Subcutaneous abdominal adipose tissue (tissue), 5 donors: ENCODE measurements around the gene ABCA4.

ENCODE experiments used
- H3K27ac ChIP-seq: one replicate; pipeline ENCODE4 v1.7.0; 2013; ENCODE audit warnings: low read depth, mild to moderate bottlenecking, inconsistent platforms, low read length, moderate library complexity
- H3K27me3 ChIP-seq, 5 donors: one replicate each; pipeline ENCODE4 v1.7.0; 2013; ENCODE audit warnings: low read length in 5 of 5, inconsistent platforms in 1 of 5; ENCODE audit not compliant: control insufficient read depth in 5 of 5, insufficient read depth in 4 of 5
- H3K36me3 ChIP-seq, 5 donors: one replicate each; pipeline ENCODE4 v1.7.0; 2013; ENCODE audit warnings: low read length in 5 of 5; ENCODE audit not compliant: control insufficient read depth in 5 of 5, insufficient read depth in 5 of 5
- H3K4me1 ChIP-seq, 5 donors: one replicate each; pipeline ENCODE4 v1.7.0; 2013; ENCODE audit warnings: low read length in 5 of 5, mild to moderate bottlenecking in 3 of 5, moderate library complexity in 1 of 5; ENCODE audit not compliant: control insufficient read depth in 5 of 5, insufficient read depth in 5 of 5
- H3K4me3 ChIP-seq, 5 donors: one replicate each; pipeline ENCODE4 v1.7.0; 2013; ENCODE audit warnings: low read length in 5 of 5, low read depth in 1 of 5
- H3K9ac ChIP-seq, 5 donors: one replicate each; pipeline ENCODE4 v1.7.0; 2013; ENCODE audit warnings: low read length in 5 of 5, mild to moderate bottlenecking in 4 of 5, moderate library complexity in 3 of 5
- H3K9me3 ChIP-seq, 5 donors: one replicate each; pipeline ENCODE4 v1.7.0; 2013; ENCODE audit warnings: low read length in 5 of 5; ENCODE audit not compliant: control insufficient read depth in 5 of 5
- donor health status: healthy.
- donor health status: healthy.
- donor health status: healthy.
- donor health status: healthy.
- donor health status: healthy.

ABCA4 gene

GRCh38 chr1:94117259-94117851 is 3.6 kb downstream of the ABCA4 start:
- Histone ChIP-seq H3K4me1 (peaks cover 1 to 23% (median 17%) of the 10 kb centered on the region in 5 donors), H3K27ac (no peak overlapping the region), H3K9ac (no peak overlapping the region), H3K9me3 (no peaks in the 10 kb centered on the region), H3K36me3 (no peaks in the 10 kb centered on the region), H3K4me3 (no peak overlapping the region), H3K27me3 (peaks cover 0 to 2% (median 0%) of the 10 kb centered on the region in 5 donors)

GRCh38 chr1:94115900-94116436 is 5.0 kb downstream of the ABCA4 start:
- no peak overlapping the region for H3K9ac ChIP-seq
- H3K27me3 ChIP-seq: peaks cover 0 to 2% (median 0%) of the 10 kb centered on the region in 5 donors
- H3K4me3 ChIP-seq: no peak overlapping the region
- H3K9me3 ChIP-seq: no peaks in the 10 kb centered on the region
- H3K4me1 ChIP-seq: peaks cover 1 to 23% (median 17%) of the 10 kb centered on the region in 5 donors
- H3K36me3 ChIP-seq: no peaks in the 10 kb centered on the region
- no peak overlapping the region for H3K27ac ChIP-seq

DNA sequence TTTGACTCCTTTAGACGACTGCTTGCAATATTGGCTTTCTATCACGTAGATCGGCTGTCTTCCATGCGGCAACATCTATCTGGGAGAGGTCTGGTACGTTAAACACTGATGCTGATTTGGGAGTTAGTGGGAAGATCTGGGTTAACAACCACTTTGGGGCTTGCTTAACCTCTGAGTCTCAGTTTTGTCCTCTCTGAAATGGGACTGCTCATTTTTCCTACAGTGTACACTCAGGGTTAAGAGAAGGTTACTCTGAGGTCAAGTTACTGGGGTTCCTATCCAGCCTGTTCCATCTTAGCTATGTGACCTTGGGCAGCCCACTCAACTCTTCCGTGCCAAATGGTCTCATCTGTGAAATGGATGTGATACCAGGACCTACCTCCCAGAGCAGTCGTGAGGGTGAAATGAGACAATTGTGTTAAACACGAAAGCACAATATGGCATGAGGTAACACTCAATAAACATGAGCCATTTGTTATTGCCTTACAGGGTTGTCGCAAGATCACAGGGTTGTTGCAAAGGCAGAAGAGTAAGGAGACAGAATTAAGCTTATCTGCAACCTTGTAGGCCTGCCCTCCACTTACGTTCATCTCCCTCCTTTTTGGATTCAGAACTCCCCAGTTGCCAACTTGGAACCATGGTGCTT is 5.6 kb downstream of the ABCA4 start:
- H3K27me3 ChIP-seq: peaks cover 0 to 2% (median 0%) of the 10 kb centered on the region in 5 donors
- H3K9ac ChIP-seq: no peak overlapping the region
- no peaks in the 10 kb centered on the region for H3K36me3 ChIP-seq
- H3K4me3 ChIP-seq: no peak overlapping the region
- H3K9me3 ChIP-seq: no peaks in the 10 kb centered on the region
- H3K27ac ChIP-seq: no peak overlapping the region
- H3K4me1 ChIP-seq: peaks cover 1 to 25% (median 17%) of the 10 kb centered on the region in 5 donors

DNA sequence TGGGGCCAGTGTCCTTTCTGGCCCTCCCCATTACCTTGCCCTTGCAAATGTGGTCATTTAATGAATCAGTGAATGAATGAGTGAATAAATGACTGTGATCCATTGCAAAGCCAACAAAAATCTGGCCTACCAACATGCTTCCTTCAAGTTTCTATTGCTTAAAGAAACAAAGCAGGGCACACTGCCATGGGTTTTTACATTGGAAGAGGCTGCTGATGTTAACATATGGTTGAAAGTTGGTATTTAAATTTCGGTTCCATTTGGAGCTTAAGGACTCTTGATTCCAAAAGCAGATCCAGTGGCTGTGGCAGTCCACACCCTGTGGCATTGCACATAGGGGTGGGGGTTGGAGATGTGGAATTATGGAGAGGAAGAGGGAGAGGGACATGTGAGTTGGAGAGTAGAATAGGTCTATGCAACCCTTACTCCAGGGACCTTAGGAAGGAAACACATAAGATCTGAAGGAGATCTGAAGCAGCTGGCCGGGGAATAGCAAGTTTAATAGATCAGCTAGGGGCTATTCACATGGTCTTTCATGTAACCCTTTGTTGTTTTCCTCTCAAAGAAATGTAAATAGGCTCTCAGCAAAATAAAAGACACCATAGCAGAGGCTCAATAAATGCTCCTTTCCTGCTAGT is 7.2 kb downstream of the ABCA4 start:
- Histone ChIP-seq H3K4me1 (peaks cover 1 to 38% (median 24%) of the 10 kb centered on the region in 5 donors), H3K36me3 (no peaks in the 10 kb centered on the region), H3K27ac (no peak overlapping the region), H3K9me3 (no peaks in the 10 kb centered on the region), H3K9ac (no peak overlapping the region), H3K27me3 (peaks cover 0 to 2% (median 0%) of the 10 kb centered on the region in 5 donors), H3K4me3 (no peak overlapping the region)

DNA sequence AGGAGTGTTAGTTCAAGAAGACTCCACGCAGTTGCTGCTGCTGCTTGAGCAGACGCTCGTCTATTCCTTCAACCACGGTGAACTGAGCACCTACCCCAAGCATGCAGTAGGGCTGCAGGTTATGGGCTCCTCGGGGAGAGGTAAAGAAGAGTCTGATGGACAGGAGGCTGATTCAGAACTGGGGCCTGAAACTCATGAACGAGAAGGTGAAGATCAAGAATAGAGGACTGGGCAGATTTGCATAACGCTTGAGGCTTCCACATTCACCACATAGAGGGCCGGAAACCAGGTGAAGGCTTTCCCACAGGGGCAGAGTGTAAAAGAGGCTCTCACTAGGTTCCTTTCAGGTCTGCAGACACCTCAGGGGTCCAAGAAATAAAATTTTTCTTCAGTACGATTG is 9.1 kb downstream of the ABCA4 start:
- Histone ChIP-seq H3K9ac (no peak overlapping the region), H3K27me3 (peaks cover 0 to 2% (median 0%) of the 10 kb centered on the region in 5 donors), H3K36me3 (no peaks in the 10 kb centered on the region), H3K4me3 (no peak overlapping the region), H3K4me1 (peaks cover 0 to 34% (median 16%) of the 10 kb centered on the region in 5 donors), H3K27ac (no peak overlapping the region), H3K9me3 (no peaks in the 10 kb centered on the region)

DNA sequence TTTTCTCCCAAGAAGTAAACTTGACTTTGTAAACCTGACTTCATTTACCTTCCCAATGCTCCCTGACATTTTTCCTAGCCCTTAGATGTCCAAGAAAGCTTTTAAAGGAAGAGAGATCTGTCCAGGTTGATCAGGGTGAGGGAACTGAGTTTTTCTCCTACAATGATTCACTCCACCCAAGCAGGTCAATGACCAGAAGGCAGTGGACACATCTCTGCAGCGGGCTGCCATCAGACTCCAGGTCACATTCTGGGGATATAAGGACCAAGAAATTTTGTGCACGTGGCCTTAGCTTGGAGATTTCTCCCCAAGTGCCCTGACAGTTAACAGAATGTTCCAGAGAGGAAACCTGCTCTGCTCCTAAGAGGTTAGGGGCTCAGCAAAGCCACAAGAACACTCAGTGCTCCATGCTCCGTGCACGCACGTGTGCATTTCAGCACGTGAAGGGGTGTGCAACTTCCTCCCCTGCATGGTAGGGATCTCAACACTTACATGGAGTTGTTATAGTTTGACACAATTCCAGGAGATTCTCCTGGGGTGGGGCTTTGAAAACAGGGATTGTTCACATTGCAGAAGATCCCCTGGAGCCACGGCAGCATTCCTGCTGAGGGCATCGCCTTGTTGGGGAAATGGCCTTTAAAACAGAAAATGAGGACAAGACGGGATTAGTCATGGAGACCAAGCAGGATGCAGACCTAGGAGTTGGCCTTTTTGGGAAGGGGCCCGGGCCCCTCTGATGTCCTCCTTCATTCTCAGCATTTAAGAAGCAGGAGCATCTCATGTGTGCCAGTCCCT is 9.8 kb downstream of the ABCA4 start:
- H3K4me1 ChIP-seq: peaks cover 0 to 33% (median 10%) of the 10 kb centered on the region in 5 donors
- no peak overlapping the region for H3K9ac ChIP-seq
- H3K4me3 ChIP-seq: no peak overlapping the region
- no peaks in the 10 kb centered on the region for H3K9me3 ChIP-seq
- no peaks in the 10 kb centered on the region for H3K36me3 ChIP-seq
- H3K27me3 ChIP-seq: peaks cover 0 to 2% (median 0%) of the 10 kb centered on the region in 5 donors
- no peak overlapping the region for H3K27ac ChIP-seq

DNA sequence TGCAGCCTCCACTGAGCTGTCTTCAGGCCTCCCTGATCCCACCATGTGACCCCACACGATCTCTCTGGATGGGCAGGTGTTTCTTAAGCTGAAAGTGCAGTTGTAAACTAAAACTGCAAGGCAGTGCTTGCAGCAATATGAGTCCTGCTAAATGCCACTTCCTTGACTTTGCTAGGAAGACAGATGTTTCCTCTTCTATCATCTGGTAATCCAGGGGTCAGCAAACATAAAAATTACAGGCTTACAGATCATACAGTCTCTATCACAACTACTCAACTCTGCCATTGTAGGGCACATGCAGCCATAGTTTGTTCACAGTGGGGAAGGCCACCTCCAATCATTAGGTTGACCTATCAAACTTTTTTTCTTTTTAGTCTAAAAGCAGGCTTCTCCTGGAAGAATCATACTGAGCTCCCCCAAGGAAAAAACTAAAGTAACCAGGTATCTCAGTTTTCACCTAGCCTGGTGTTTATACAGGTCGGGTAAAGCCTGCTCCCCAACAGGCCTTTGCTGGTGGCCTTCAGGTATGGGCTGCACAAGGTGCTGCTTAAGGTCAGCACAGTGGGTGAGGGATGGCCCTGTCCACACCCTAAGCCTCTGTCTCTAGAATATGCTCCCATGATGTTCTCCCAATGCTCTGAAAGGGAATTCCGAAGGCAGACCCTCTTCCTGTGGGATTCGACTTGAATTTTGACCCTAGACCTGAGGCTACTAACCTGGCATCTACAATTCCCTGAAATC is 10.8 kb downstream of the ABCA4 start:
- Histone ChIP-seq H3K27ac (no peak overlapping the region), H3K4me1 (peaks cover 0 to 39% (median 16%) of the 10 kb centered on the region in 5 donors), H3K27me3 (peaks cover 0 to 2% (median 0%) of the 10 kb centered on the region in 5 donors), H3K4me3 (no peak overlapping the region), H3K9ac (no peak overlapping the region), H3K36me3 (no peaks in the 10 kb centered on the region), H3K9me3 (no peaks in the 10 kb centered on the region)

DNA sequence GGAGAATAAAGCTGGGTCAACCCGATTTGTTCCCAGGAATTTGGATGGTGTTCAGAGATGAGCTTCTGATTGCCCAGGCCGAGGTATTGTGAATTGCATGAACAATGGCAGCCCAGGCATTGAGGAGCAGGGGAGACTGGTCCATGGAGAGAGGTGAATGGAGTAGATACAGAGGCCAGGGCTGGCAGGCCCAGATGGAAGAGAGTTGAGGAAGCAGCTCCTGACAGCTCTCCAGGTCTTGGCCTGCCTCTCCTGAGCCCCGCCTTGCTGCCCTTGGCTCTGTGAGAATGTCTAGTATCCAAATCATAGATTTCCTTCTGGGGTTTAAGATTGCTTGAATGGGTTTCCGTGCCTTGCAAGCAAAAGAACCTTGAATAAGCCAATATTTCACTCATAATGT is 11.5 kb downstream of the ABCA4 start:
- peaks cover 0 to 2% (median 0%) of the 10 kb centered on the region in 5 donors for H3K27me3 ChIP-seq
- no peak overlapping the region for H3K27ac ChIP-seq
- H3K9ac ChIP-seq: no peak overlapping the region
- H3K4me1 ChIP-seq: peaks cover 0 to 47% (median 21%) of the 10 kb centered on the region in 5 donors
- no peaks in the 10 kb centered on the region for H3K9me3 ChIP-seq
- no peak overlapping the region for H3K4me3 ChIP-seq
- no peaks in the 10 kb centered on the region for H3K36me3 ChIP-seq

DNA sequence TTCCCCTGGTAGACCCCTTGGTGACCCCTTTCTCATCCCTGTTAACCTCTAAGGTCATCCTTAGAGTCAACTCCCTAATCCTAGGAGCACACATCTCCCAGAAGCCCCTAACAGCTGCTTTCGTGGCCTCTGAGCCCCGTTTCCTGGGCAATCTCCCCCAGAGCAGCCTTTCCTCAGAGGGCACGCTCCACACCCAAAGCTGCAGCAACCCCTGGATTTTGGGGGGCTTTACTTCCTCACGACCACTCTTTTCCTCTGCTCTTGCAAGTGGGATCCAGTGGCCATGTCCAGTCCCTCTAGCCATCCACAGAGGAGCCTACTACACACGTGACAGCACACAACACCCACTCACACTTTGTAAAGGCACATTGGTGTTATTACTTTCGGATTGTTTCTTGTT is 13.8 kb downstream of the ABCA4 start:
- Histone ChIP-seq H3K36me3 (no peaks in the 10 kb centered on the region), H3K9me3 (no peaks in the 10 kb centered on the region), H3K27ac (no peak overlapping the region), H3K9ac (no peak overlapping the region), H3K4me3 (no peak overlapping the region), H3K4me1 (peaks cover 2 to 55% (median 31%) of the 10 kb centered on the region in 5 donors), H3K27me3 (peaks cover 0 to 3% (median 0%) of the 10 kb centered on the region in 5 donors)
